Mesodermal cell (in vitro differentiated cells): ENCODE results near the gene PLEKHH2.
A peak's percentile ranks its signal among the peaks of the same experiment; 100 is the strongest.

Source experiments
- H3K27ac ChIP-seq: 2 replicates; pipeline ENCODE4 v1.7.0; 2013; ENCODE audit warnings: mild to moderate bottlenecking, low read depth, low read length, moderate library complexity; ENCODE audit not compliant: severe bottlenecking
- H3K36me3 ChIP-seq: 2 replicates; pipeline ENCODE4 v1.7.1; 2013; ENCODE audit warnings: mild to moderate bottlenecking, low read length, moderate library complexity; ENCODE audit not compliant: control insufficient read depth, insufficient read depth
- H3K4me1 ChIP-seq: one replicate; pipeline ENCODE4 v1.7.1; 2013; ENCODE audit warnings: mild to moderate bottlenecking, low read length; ENCODE audit not compliant: insufficient read depth, control insufficient read depth, poor library complexity, severe bottlenecking
- H3K4me3 ChIP-seq: 2 replicates; pipeline ENCODE4 v1.7.0; 2013; ENCODE audit warnings: low read length, control low read depth, mild to moderate bottlenecking; ENCODE audit not compliant: insufficient read depth, poor library complexity, severe bottlenecking; ENCODE audit errors: extremely low read depth
- H3K9me3 ChIP-seq: 2 replicates; pipeline ENCODE4 v1.7.1; 2013; ENCODE audit warnings: mild to moderate bottlenecking, low read length, moderate library complexity; ENCODE audit not compliant: control insufficient read depth
- WGBS, 2 experiments: methylation state at CpG; one replicate each; pipeline ENCODE4 v1.1.5; 2013; ENCODE audit warnings: missing lambda C conversion rate in 2 of 2; ENCODE audit not compliant: insufficient coverage in 2 of 2; 5-methylcytosine and 5-hydroxymethylcytosine counted together

PLEKHH2 gene

GRCh38 chr2:43738257-43738656 lies 101.2 kb downstream of the PLEKHH2 start:
- 100% methylated on average over 1 of the region's 2 CpGs for WGBS, 2 experiments
- H3K9me3 ChIP-seq = no peaks in the 10 kb centered on the region
- H3K4me3 ChIP-seq = no peak overlapping the region
- no peaks in the 10 kb centered on the region for H3K36me3 ChIP-seq
- H3K27ac ChIP-seq = no peak overlapping the region
- H3K4me1 ChIP-seq = peaks cover 5% of the 10 kb centered on the region

- Histone ChIP-seq H3K27ac (no peak overlapping the region), H3K4me3 (no peak overlapping the region), H3K4me1 (peaks cover 10% of the 10 kb centered on the region), H3K9me3 (no peaks in the 10 kb centered on the region), H3K36me3 (no peaks in the 10 kb centered on the region)
- 90 to 100% methylated on average over 4 of the region's 5 CpGs for WGBS, 2 experiments
Measured at GRCh38 chr2:43743706-43744105, 106.6 kb downstream of the PLEKHH2 start.

GRCh38 chr2:43745457-43745856 lies 108.4 kb downstream of the PLEKHH2 start:
- Histone ChIP-seq H3K27ac (peak overlapping the region; percentile 6), H3K4me1 (peaks cover 10% of the 10 kb centered on the region), H3K36me3 (no peaks in the 10 kb centered on the region), H3K9me3 (no peaks in the 10 kb centered on the region), H3K4me3 (no peak overlapping the region)
- 100% methylated on average over 1 of the region's 3 CpGs; no CpG with 5 or more reads in 1 of the 2 experiments for WGBS, 2 experiments

- Histone ChIP-seq H3K9me3 (no peaks in the 10 kb centered on the region), H3K4me1 (peaks cover 20% of the 10 kb centered on the region)
- 81 to 94% methylated on average over 4 to 5 of the region's 5 CpGs for WGBS, 2 experiments
Measured at GRCh38 chr2:43748333-43748732, 111.3 kb downstream of the PLEKHH2 start.

GRCh38 chr2:43749583-43749982 lies 112.5 kb downstream of the PLEKHH2 start:
- H3K36me3 ChIP-seq = no peaks in the 10 kb centered on the region
- WGBS, 2 experiments = 88 to 100% methylated on average over 2 of the region's 3 CpGs
- H3K27ac ChIP-seq = no peak overlapping the region
- H3K9me3 ChIP-seq = no peaks in the 10 kb centered on the region
- peaks cover 20% of the 10 kb centered on the region for H3K4me1 ChIP-seq
- H3K4me3 ChIP-seq = no peak overlapping the region

More at GRCh38 chr2:43748333-43748732, 111.3 kb downstream of the PLEKHH2 start:
- H3K4me3 ChIP-seq = no peak overlapping the region
- no peak overlapping the region for H3K27ac ChIP-seq
- no peaks in the 10 kb centered on the region for H3K36me3 ChIP-seq

GRCh38 chr2:43751476-43751990 lies 114.5 kb downstream of the PLEKHH2 start:
- Histone ChIP-seq H3K27ac (no peak overlapping the region), H3K36me3 (no peaks in the 10 kb centered on the region), H3K4me3 (no peak overlapping the region), H3K9me3 (no peaks in the 10 kb centered on the region), H3K4me1 (peaks cover 10% of the 10 kb centered on the region)
- 82 to 84% methylated on average over 5 of the region's 5 CpGs for WGBS, 2 experiments

- H3K4me3 ChIP-seq = no peak overlapping the region
- no peaks in the 10 kb centered on the region for H3K9me3 ChIP-seq
- no peak overlapping the region for H3K27ac ChIP-seq
- H3K4me1 ChIP-seq = peaks cover 10% of the 10 kb centered on the region
- no peaks in the 10 kb centered on the region for H3K36me3 ChIP-seq
Measured at GRCh38 chr2:43752302-43752701, 115.2 kb downstream of the PLEKHH2 start.

GRCh38 chr2:43754180-43754579 lies 117.1 kb downstream of the PLEKHH2 start:
- WGBS, 2 experiments = 89 to 93% methylated on average over 2 to 4 of the region's 7 CpGs
- no peak overlapping the region for H3K4me3 ChIP-seq
- no peak overlapping the region for H3K27ac ChIP-seq
- peaks cover 18% of the 10 kb centered on the region for H3K4me1 ChIP-seq
- H3K36me3 ChIP-seq = no peaks in the 10 kb centered on the region
- no peaks in the 10 kb centered on the region for H3K9me3 ChIP-seq

GRCh38 chr2:43758739-43759138 lies 121.7 kb downstream of the PLEKHH2 start:
- Histone ChIP-seq H3K9me3 (no peaks in the 10 kb centered on the region), H3K4me3 (no peak overlapping the region), H3K4me1 (peaks cover 14% of the 10 kb centered on the region), H3K36me3 (no peaks in the 10 kb centered on the region), H3K27ac (peak overlapping the region; percentile 54)
- WGBS, 2 experiments = 82 to 100% methylated on average over 1 to 3 of the region's 3 CpGs

GRCh38 chr2:43759195-43759594 lies 122.1 kb downstream of the PLEKHH2 start:
- Histone ChIP-seq H3K4me3 (no peak overlapping the region), H3K27ac (peak overlapping the region; percentile 2), H3K9me3 (no peaks in the 10 kb centered on the region), H3K36me3 (no peaks in the 10 kb centered on the region), H3K4me1 (peaks cover 14% of the 10 kb centered on the region)

GRCh38 chr2:43762286-43762685 lies 125.2 kb downstream of the PLEKHH2 start:
- H3K4me1 ChIP-seq = peaks cover 14% of the 10 kb centered on the region
- no peak overlapping the region for H3K27ac ChIP-seq
- H3K36me3 ChIP-seq = no peaks in the 10 kb centered on the region
- H3K9me3 ChIP-seq = no peaks in the 10 kb centered on the region
- WGBS, 2 experiments = 83% methylated on average over 1 of the region's 3 CpGs; no CpG with 5 or more reads in 1 of the 2 experiments
- no peak overlapping the region for H3K4me3 ChIP-seq
